ENCODE measurements around the gene FBXW8.

FBXW8 gene

GRCh38 chr12:117060929-117061305 lies 150.2 kb downstream of the FBXW8 start:
- no peak for DNase-seq

- no peak for DNase-seq
These were observed 150.9 kb downstream of the FBXW8 start for GRCh38 chr12:117061555-117062079.

- DNase-seq: no peak
These were observed 152.6 kb downstream of the FBXW8 start for GRCh38 chr12:117063162-117063911.

- DNase-seq: no peak
These were observed 153.3 kb downstream of the FBXW8 start for GRCh38 chr12:117064049-117064448.

- DNase-seq: no peak
These were observed 153.8 kb downstream of the FBXW8 start for GRCh38 chr12:117064596-117064995.

- DNase-seq: no peak
These were observed 156.3 kb downstream of the FBXW8 start for GRCh38 chr12:117067016-117067415.

- no peak for DNase-seq
These were observed 156.9 kb downstream of the FBXW8 start for GRCh38 chr12:117067638-117068037.

- DNase-seq: no peak
These were observed 157.7 kb downstream of the FBXW8 start for GRCh38 chr12:117068492-117068891.

GRCh38 chr12:117069101-117069797 lies 158.5 kb downstream of the FBXW8 start:
- no peak for DNase-seq

- DNase-seq: no peak
These were observed 159.5 kb downstream of the FBXW8 start for GRCh38 chr12:117069926-117070900.

GRCh38 chr12:117071009-117071408 lies 160.3 kb downstream of the FBXW8 start:
- no peak for DNase-seq

- no peak for DNase-seq
These were observed 161.4 kb downstream of the FBXW8 start for GRCh38 chr12:117072106-117072505.

GRCh38 chr12:117072736-117073490 lies 162.2 kb downstream of the FBXW8 start:
- DNase-seq: no peak

GRCh38 chr12:117073611-117074010 lies 162.9 kb downstream of the FBXW8 start:
- DNase-seq: no peak

- peak; percentile 22 to 72 (median 48) for DNase-seq
These were observed 165.9 kb downstream of the FBXW8 start for GRCh38 chr12:117076410-117077372.

GRCh38 chr12:117079487-117079886 lies 168.7 kb downstream of the FBXW8 start:
- DNase-seq: no peak

GRCh38 chr12:117080661-117081144 lies 170.0 kb downstream of the FBXW8 start:
- DNase-seq: no peak
